ENCODE measurements around the gene DAB2IP. TPM values are rescaled to one million over a fixed set of nuclear protein-coding genes. Genes with fewer than 3 reads are reported as not detected.
A peak's percentile ranks its signal among the peaks of the same experiment; 100 is the strongest.

DAB2IP gene
- total and polyA plus RNA-seq, 5 donors: 25.5 to 55.0 (median 42.1) TPM

- peak in 1 of 2 donors; percentile 7 for ATAC-seq
- 69% methylated on average over 7 of the region's 7 CpGs for WGBS
- no peaks in the 10 kb centered on the region for H3K27me3 ChIP-seq (ENCODE audit: control insufficient read depth, insufficient read depth)
- intact Hi-C loops (cut with DNase I): no loop called here
- H3K9me3 ChIP-seq (ENCODE audit: control insufficient read depth, low read length): no peaks in the 10 kb centered on the region
- peak in 1 of 3 donors; percentile 19 for DNase-seq
- peak overlapping the region; percentile 40 for H3K27ac ChIP-seq (ENCODE audit: low read length)
- H3K4me1 ChIP-seq (ENCODE audit: control insufficient read depth, insufficient read depth, low read length): peaks cover 7% of the 10 kb centered on the region
- no peak overlapping the region for H3K4me3 ChIP-seq (ENCODE audit: low read length)
These were observed 12.2 kb downstream of the DAB2IP start for GRCh38 chr9:121663591-121663990.

- WGBS: 74% methylated on average over 8 of the region's 8 CpGs
- H3K4me1 ChIP-seq (ENCODE audit: control insufficient read depth, insufficient read depth, low read length): peaks cover 3% of the 10 kb centered on the region
- intact Hi-C loops (cut with DNase I): no loop called here
- peak in 1 of 3 donors; percentile 18 for DNase-seq
- no peaks in the 10 kb centered on the region for H3K27me3 ChIP-seq (ENCODE audit: control insufficient read depth, insufficient read depth)
- H3K27ac ChIP-seq (ENCODE audit: low read length): no peak overlapping the region
- no peak overlapping the region for H3K4me3 ChIP-seq (ENCODE audit: low read length)
- no peaks in the 10 kb centered on the region for H3K9me3 ChIP-seq (ENCODE audit: control insufficient read depth, low read length)
- no peak for ATAC-seq
These were observed 14.9 kb downstream of the DAB2IP start for GRCh38 chr9:121666294-121666693.

- peaks cover 3% of the 10 kb centered on the region for H3K4me1 ChIP-seq (ENCODE audit: control insufficient read depth, insufficient read depth, low read length)
- DNase-seq (peak in 1 of 3 donors; percentile 22), ATAC-seq (no peak)
- no peaks in the 10 kb centered on the region for H3K9me3 ChIP-seq (ENCODE audit: control insufficient read depth, low read length)
- H3K4me3 ChIP-seq (ENCODE audit: low read length): no peak overlapping the region
- H3K27me3 ChIP-seq (ENCODE audit: control insufficient read depth, insufficient read depth): no peaks in the 10 kb centered on the region
- H3K27ac ChIP-seq (ENCODE audit: low read length): no peak overlapping the region
- intact Hi-C loops (cut with DNase I): no loop called here
- WGBS: 94% methylated on average over 6 of the region's 6 CpGs
These were observed 15.8 kb downstream of the DAB2IP start for GRCh38 chr9:121667214-121667613.

DNA sequence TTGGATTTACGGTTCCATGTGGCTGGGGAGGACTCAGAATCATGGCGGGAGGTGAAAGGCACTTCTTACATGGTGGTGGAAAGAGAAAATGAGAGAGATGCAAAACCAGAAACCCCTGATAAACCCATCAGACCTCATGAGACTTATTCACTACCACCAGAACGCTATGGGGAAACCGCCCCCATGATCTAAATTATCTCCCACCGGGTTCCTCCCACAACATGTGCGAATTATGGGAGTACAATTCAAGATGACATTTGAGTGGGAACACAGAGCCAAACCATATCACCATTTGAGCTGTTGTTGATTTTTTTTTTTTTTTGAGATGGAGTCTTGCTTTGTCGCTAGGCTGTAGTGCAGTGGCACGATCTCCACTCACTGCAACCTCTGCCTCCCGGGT lies 16.5 kb downstream of the DAB2IP start:
- no peak for DNase-seq
- H3K9me3 ChIP-seq (ENCODE audit: control insufficient read depth, low read length): no peaks in the 10 kb centered on the region
- intact Hi-C loops (cut with DNase I): no loop called here
- H3K4me1 ChIP-seq (ENCODE audit: control insufficient read depth, insufficient read depth, low read length): peaks cover 9% of the 10 kb centered on the region
- no peak for ATAC-seq
- WGBS: 85% methylated on average over 9 of the region's 9 CpGs
- H3K27ac ChIP-seq (ENCODE audit: low read length): no peak overlapping the region
- no peak overlapping the region for H3K4me3 ChIP-seq (ENCODE audit: low read length)
- H3K27me3 ChIP-seq (ENCODE audit: control insufficient read depth, insufficient read depth): no peaks in the 10 kb centered on the region

DNA sequence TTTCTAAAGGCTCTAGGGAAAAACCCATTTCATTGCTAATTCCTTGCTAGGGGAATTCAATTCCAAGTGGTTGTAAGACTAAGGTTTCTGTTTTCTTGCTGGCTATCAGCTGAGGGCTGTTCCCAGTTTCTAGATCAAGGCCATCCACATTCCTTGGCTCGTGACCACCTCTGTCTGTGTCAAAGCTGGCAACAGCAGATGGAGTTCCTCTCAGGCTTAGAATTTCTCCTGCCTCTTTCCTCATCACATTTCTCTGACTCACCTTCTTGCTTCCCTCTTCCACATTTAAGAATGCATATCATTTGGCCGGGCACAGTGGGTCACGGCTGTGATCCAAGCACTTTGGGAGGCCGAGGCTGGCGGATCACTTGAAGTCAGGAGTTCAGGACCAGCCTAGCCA lies 19.0 kb downstream of the DAB2IP start:
- Histone ChIP-seq H3K9me3 (ENCODE audit: control insufficient read depth, low read length) (no peaks in the 10 kb centered on the region), H3K4me1 (ENCODE audit: control insufficient read depth, insufficient read depth, low read length) (peaks cover 13% of the 10 kb centered on the region), H3K4me3 (ENCODE audit: low read length) (no peak overlapping the region), H3K27me3 (ENCODE audit: control insufficient read depth, insufficient read depth) (no peaks in the 10 kb centered on the region), H3K27ac (ENCODE audit: low read length) (no peak overlapping the region)
- ATAC-seq (peak; percentile 63 to 69), DNase-seq (peak; percentile 77 to 87 (median 83))
- 74% methylated on average over 5 of the region's 5 CpGs for WGBS
- intact Hi-C loops (cut with DNase I): no loop called here

DNA sequence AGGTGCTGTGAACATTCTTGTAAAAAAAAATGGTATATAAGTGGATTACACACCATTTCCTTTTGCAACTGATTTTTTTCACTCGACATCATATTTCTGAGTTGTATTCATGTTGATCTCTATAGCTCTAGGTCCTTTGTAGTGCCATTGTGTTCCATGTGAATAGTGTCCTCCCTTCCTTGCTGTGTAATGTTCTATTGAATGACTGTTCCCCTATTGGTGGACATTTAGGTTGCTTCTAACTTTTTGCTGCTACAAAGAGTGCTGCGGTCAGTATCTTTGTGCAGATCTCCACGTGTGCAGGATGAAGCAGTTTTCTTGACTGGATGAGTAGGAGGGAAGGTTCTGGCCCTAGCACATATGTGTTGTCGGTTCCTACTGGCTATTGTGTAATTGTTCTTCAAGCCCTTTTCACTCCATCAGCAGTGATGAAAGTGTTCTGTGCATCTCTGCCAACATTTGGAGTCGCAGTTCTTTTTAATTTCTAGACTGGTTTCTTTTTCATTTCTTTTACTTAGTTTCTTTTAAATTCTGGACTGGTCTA lies 20.2 kb downstream of the DAB2IP start:
- intact Hi-C loops (cut with DNase I): no loop called here
- ATAC-seq (peak; percentile 55 to 62), DNase-seq (no peak)
- Histone ChIP-seq H3K4me1 (ENCODE audit: control insufficient read depth, insufficient read depth, low read length) (peaks cover 21% of the 10 kb centered on the region), H3K27me3 (ENCODE audit: control insufficient read depth, insufficient read depth) (no peaks in the 10 kb centered on the region), H3K4me3 (ENCODE audit: low read length) (no peak overlapping the region), H3K9me3 (ENCODE audit: control insufficient read depth, low read length) (no peaks in the 10 kb centered on the region), H3K27ac (ENCODE audit: low read length) (no peak overlapping the region)
- WGBS: 41% methylated on average over 5 of the region's 5 CpGs

GRCh38 chr9:121672213-121672612 lies 20.8 kb downstream of the DAB2IP start:
- intact Hi-C loops (cut with DNase I): no loop called here

DNA sequence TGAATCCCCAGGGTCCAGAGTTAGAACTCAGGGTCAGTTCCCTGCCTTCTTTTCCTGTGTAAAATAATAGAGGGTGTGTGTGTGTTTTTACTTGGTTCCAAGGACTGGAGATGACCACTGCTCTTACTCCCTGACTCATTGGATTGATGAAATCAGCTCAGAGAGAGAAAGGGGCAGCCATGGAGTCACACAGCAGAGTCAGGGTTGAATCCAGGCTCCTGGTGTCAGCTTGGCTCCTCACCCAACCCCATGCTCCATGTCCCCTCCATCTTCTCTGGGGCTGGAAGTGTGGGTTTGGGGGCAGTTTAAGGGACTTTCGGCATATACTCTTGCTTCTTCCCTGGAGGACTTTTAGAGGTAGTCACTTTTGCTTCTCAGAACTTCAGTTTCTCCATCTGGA lies 21.6 kb downstream of the DAB2IP start:
- no peak overlapping the region for H3K27ac ChIP-seq (ENCODE audit: low read length)

More at GRCh38 chr9:121672213-121672612, 20.8 kb downstream of the DAB2IP start:
- no peak for DNase-seq
- peak overlapping the region; percentile 31 for H3K27ac ChIP-seq (ENCODE audit: low read length)
- peaks cover 21% of the 10 kb centered on the region for H3K4me1 ChIP-seq (ENCODE audit: control insufficient read depth, insufficient read depth, low read length)
- H3K4me3 ChIP-seq (ENCODE audit: low read length): no peak overlapping the region
- WGBS: 75% methylated on average over 7 of the region's 7 CpGs
- no peaks in the 10 kb centered on the region for H3K9me3 ChIP-seq (ENCODE audit: control insufficient read depth, low read length)
- ATAC-seq: no peak
- H3K27me3 ChIP-seq (ENCODE audit: control insufficient read depth, insufficient read depth): no peaks in the 10 kb centered on the region

GRCh38 chr9:121673576-121673975 lies 22.1 kb downstream of the DAB2IP start:
- no peaks in the 10 kb centered on the region for H3K27me3 ChIP-seq (ENCODE audit: control insufficient read depth, insufficient read depth)
- H3K4me1 ChIP-seq (ENCODE audit: control insufficient read depth, insufficient read depth, low read length): peaks cover 21% of the 10 kb centered on the region
- H3K9me3 ChIP-seq (ENCODE audit: control insufficient read depth, low read length): no peaks in the 10 kb centered on the region
- no peak overlapping the region for H3K4me3 ChIP-seq (ENCODE audit: low read length)
- WGBS: 95% methylated on average over 7 of the region's 7 CpGs
- DNase-seq (no peak), ATAC-seq (no peak)
- intact Hi-C loops (cut with DNase I): no loop called here
- no peak overlapping the region for H3K27ac ChIP-seq (ENCODE audit: low read length)

More for the DNA sequence above, 21.6 kb downstream of the DAB2IP start:
- Histone ChIP-seq H3K27me3 (ENCODE audit: control insufficient read depth, insufficient read depth) (no peaks in the 10 kb centered on the region), H3K4me3 (ENCODE audit: low read length) (no peak overlapping the region), H3K9me3 (ENCODE audit: control insufficient read depth, low read length) (no peaks in the 10 kb centered on the region), H3K4me1 (ENCODE audit: control insufficient read depth, insufficient read depth, low read length) (peaks cover 21% of the 10 kb centered on the region)
- no peak for DNase-seq
- 97% methylated on average over 1 of the region's 1 CpG for WGBS
- intact Hi-C loops (cut with DNase I): no loop called here
- ATAC-seq: no peak

- DNase-seq: no peak
- intact Hi-C loops (cut with DNase I): no loop called here
- peaks cover 21% of the 10 kb centered on the region for H3K4me1 ChIP-seq (ENCODE audit: control insufficient read depth, insufficient read depth, low read length)
These were observed 22.6 kb downstream of the DAB2IP start for GRCh38 chr9:121674017-121674416.

DNA sequence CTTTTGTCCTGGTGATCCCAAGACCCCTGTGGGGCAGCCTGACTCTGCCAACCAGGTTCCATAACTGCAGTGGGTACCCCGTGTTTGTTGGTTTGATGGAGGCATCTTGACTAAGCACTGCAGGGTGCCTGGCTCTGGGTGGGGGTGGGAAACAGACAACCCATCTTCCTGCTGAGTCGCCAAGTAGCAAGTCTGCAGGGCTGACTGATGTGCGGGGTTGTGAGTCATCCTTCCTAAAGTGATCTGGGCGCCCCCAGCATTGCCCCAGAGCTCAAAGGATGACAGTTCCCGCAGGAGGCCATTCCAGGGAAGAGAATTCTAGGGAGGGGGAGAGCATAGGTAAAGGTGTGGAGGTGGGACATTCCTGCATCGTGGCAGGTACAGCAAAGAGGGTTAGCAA lies 23.5 kb downstream of the DAB2IP start:
- 49% methylated on average over 6 of the region's 6 CpGs for WGBS
- H3K4me3 ChIP-seq (ENCODE audit: low read length): no peak overlapping the region
- no peak for ATAC-seq
- H3K27ac ChIP-seq (ENCODE audit: low read length): no peak overlapping the region
- H3K27me3 ChIP-seq (ENCODE audit: control insufficient read depth, insufficient read depth): no peaks in the 10 kb centered on the region
- no peak for DNase-seq
- H3K4me1 ChIP-seq (ENCODE audit: control insufficient read depth, insufficient read depth, low read length): peaks cover 21% of the 10 kb centered on the region
- no peaks in the 10 kb centered on the region for H3K9me3 ChIP-seq (ENCODE audit: control insufficient read depth, low read length)
- intact Hi-C loops (cut with DNase I): no loop called here

More at GRCh38 chr9:121674017-121674416, 22.6 kb downstream of the DAB2IP start:
- Histone ChIP-seq H3K4me3 (ENCODE audit: low read length) (no peak overlapping the region), H3K27me3 (ENCODE audit: control insufficient read depth, insufficient read depth) (no peaks in the 10 kb centered on the region), H3K9me3 (ENCODE audit: control insufficient read depth, low read length) (no peaks in the 10 kb centered on the region), H3K27ac (ENCODE audit: low read length) (no peak overlapping the region)
- 75% methylated on average over 8 of the region's 8 CpGs for WGBS
- no peak for ATAC-seq

DNA sequence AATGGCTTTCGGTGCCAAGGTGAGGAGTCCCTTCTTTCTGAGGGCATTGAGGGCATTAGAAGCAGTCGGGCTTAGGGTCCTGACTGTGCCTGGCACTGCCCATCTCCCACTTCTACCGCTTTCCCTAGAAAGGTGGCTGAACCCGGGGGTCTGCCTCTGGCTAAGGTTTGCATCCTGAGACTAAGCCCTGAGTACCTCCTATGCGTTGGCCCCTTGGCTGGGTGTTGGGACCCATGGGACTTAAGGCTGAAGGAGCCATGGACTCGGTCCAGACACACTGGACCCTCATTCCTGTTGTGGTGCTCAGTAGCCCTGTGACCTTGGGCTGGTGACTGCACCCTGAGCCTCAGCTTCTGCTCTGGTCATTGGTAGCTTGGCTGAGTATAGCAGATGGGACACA lies 23.9 kb downstream of the DAB2IP start:
- Histone ChIP-seq H3K4me3 (ENCODE audit: low read length) (no peak overlapping the region), H3K9me3 (ENCODE audit: control insufficient read depth, low read length) (no peaks in the 10 kb centered on the region), H3K4me1 (ENCODE audit: control insufficient read depth, insufficient read depth, low read length) (peaks cover 21% of the 10 kb centered on the region), H3K27ac (ENCODE audit: low read length) (no peak overlapping the region), H3K27me3 (ENCODE audit: control insufficient read depth, insufficient read depth) (no peaks in the 10 kb centered on the region)
- intact Hi-C loops (cut with DNase I): no loop called here
- ATAC-seq (no peak), DNase-seq (no peak)
- WGBS: 87% methylated on average over 6 of the region's 6 CpGs

Measured in right cardiac atrium (tissue), 5 donors.